SK-N-SH treated with all-trans-retinoic acid at 6 μM for 48 hours (cell line): ENCODE data around the gene PBX3.

ENCODE experiments used
- ATAC-seq: fragments of 200-7000 bp; cut with Tn5 transposase; 3 replicates; pipeline ENCODE4 v1.9.1; 2020; ENCODE audit warnings: mild to moderate bottlenecking, moderate library complexity
- ARNTL ChIP-seq: fragments of 450-650 bp; formaldehyde crosslinking; IDR thresholded peaks from 2 replicates; pipeline ENCODE4 v1.5.0; 2020; ENCODE audit warnings: low read depth, mild to moderate bottlenecking, moderate library complexity, borderline replicate concordance
- BACH2 ChIP-seq: fragments of 250-450 bp; sonication (Bioruptor Pico); IDR thresholded peaks from 2 replicates; pipeline ENCODE4 v1.9.0; 2021; ENCODE audit warnings: mild to moderate bottlenecking, borderline replicate concordance
- CREB5 ChIP-seq: fragments of 250-450 bp; sonication (Bioruptor Pico); IDR thresholded peaks from 2 replicates; pipeline ENCODE4 v1.5.1; 2020; ENCODE audit warnings: low read depth, mild to moderate bottlenecking, moderate library complexity
- CSDC2 ChIP-seq: fragments of 250-450 bp; sonication (Bioruptor Pico); IDR thresholded peaks from 2 replicates; pipeline ENCODE4 v1.5.0; 2020; ENCODE audit warnings: mild to moderate bottlenecking, moderate library complexity
- CSRNP3 ChIP-seq: fragments of 250-450 bp; sonication (Bioruptor Pico); IDR thresholded peaks from 2 replicates; pipeline ENCODE4 v1.5.1; 2021; ENCODE audit warnings: mild to moderate bottlenecking, moderate library complexity
- ESRRG ChIP-seq: fragments of 250-450 bp; sonication (Bioruptor Pico); IDR thresholded peaks from 2 replicates; pipeline ENCODE4 v1.6.1; 2021; ENCODE audit warnings: mild to moderate bottlenecking
- GLIS3 ChIP-seq: fragments of 250-450 bp; sonication (Bioruptor Pico); IDR thresholded peaks from 2 replicates; pipeline ENCODE4 v1.5.0; 2020; ENCODE audit warnings: mild to moderate bottlenecking, moderate library complexity
- ISL1 ChIP-seq: fragments of 250-450 bp; sonication (Bioruptor Pico); IDR thresholded peaks from 2 replicates; pipeline ENCODE4 v2.1.2; 2022; ENCODE audit warnings: mild to moderate bottlenecking, moderate library complexity
- OSR1 ChIP-seq: fragments of 250-450 bp; sonication (Bioruptor Pico); IDR thresholded peaks from 2 replicates; pipeline ENCODE4 v1.8.0; 2022; ENCODE audit warnings: moderate library complexity, mild to moderate bottlenecking, inconsistent platforms
- PATZ1 ChIP-seq: fragments of 250-450 bp; sonication (Bioruptor Pico); IDR thresholded peaks from 2 replicates; pipeline ENCODE4 v1.8.0; 2020; ENCODE audit warnings: mild to moderate bottlenecking, moderate library complexity, borderline replicate concordance
- POU6F1 ChIP-seq: fragments of 250-450 bp; sonication (Bioruptor Pico); IDR thresholded peaks from 2 replicates; pipeline ENCODE4 v1.8.0; 2021; ENCODE audit warnings: low read depth, mild to moderate bottlenecking, moderate library complexity, borderline replicate concordance
- PPARA ChIP-seq: fragments of 250-450 bp; sonication (Bioruptor Pico); IDR thresholded peaks from 2 replicates; pipeline ENCODE4 v1.5.0; 2020; ENCODE audit warnings: mild to moderate bottlenecking, borderline replicate concordance
- RARB ChIP-seq: fragments of 250-450 bp; sonication (Bioruptor Pico); IDR thresholded peaks from 2 replicates; pipeline ENCODE4 v1.8.0; 2021; ENCODE audit warnings: mild to moderate bottlenecking, moderate library complexity
- SNAI2 ChIP-seq: fragments of 250-450 bp; sonication (Bioruptor Pico); IDR thresholded peaks from 2 replicates; pipeline ENCODE4 v1.5.0; 2020; ENCODE audit warnings: mild to moderate bottlenecking, moderate library complexity
- TCF4 ChIP-seq: fragments of 250-450 bp; sonication (Bioruptor Pico); IDR thresholded peaks from 2 replicates; pipeline ENCODE4 v1.8.0; 2021; ENCODE audit warnings: mild to moderate bottlenecking, moderate library complexity, borderline replicate concordance
- TOX ChIP-seq: fragments of 250-450 bp; sonication (Bioruptor Pico); IDR thresholded peaks from 2 replicates; pipeline ENCODE4 v1.8.0; 2021; ENCODE audit warnings: mild to moderate bottlenecking, moderate library complexity, borderline replicate concordance
- TSHZ2 ChIP-seq: fragments of 250-450 bp; sonication (Bioruptor Pico); IDR thresholded peaks from 2 replicates; pipeline ENCODE4 v1.5.0; 2020; ENCODE audit warnings: mild to moderate bottlenecking, moderate library complexity
- ZC3H10 ChIP-seq: fragments of 250-450 bp; sonication (Bioruptor Pico); IDR thresholded peaks from 2 replicates; pipeline ENCODE4 v1.5.1; 2021; ENCODE audit warnings: mild to moderate bottlenecking, moderate library complexity
- ZFP3 ChIP-seq: fragments of 250-450 bp; sonication (Bioruptor Pico); IDR thresholded peaks from 2 replicates; pipeline ENCODE4 v1.5.0; 2020; ENCODE audit warnings: mild to moderate bottlenecking, moderate library complexity
- ZFP30 ChIP-seq: fragments of 450-650 bp; formaldehyde crosslinking; IDR thresholded peaks from 2 replicates; pipeline ENCODE4 v1.5.0; 2022; ENCODE audit warnings: mild to moderate bottlenecking, moderate library complexity
- ZNF70 ChIP-seq: fragments of 450-650 bp; formaldehyde crosslinking; IDR thresholded peaks from 2 replicates; pipeline ENCODE4 v1.5.0; 2020; ENCODE audit warnings: mild to moderate bottlenecking, moderate library complexity
- ZNF8 ChIP-seq: fragments of 450-650 bp; formaldehyde crosslinking; IDR thresholded peaks from 2 replicates; pipeline ENCODE4 v1.5.0; 2020; ENCODE audit warnings: mild to moderate bottlenecking, moderate library complexity

PBX3 gene

GRCh38 chr9:125759764-125760129, 12.6 kb downstream of the PBX3 start:
- TF ChIP-seq BACH2 (CRISPR knock-in tag) (no peak), PATZ1 (CRISPR knock-in tag) (no peak), ZFP30 (CRISPR knock-in tag) (no peak), TOX (CRISPR knock-in tag) (no peak), CREB5 (CRISPR knock-in tag) (no peak), SNAI2 (no peak), ZFP3 (CRISPR knock-in tag) (no peak), ZC3H10 (CRISPR knock-in tag) (no peak), ZNF70 (CRISPR knock-in tag) (no peak), RARB (CRISPR knock-in tag) (no peak), ZNF8 (CRISPR knock-in tag) (no peak), PPARA (CRISPR knock-in tag) (no peak)
- peak; percentile 44 for ATAC-seq

GRCh38 chr9:125760537-125760936, 13.4 kb downstream of the PBX3 start:
- TF ChIP-seq ZC3H10 (CRISPR knock-in tag): no peak
- TF ChIP-seq ISL1 (CRISPR knock-in tag): no peak
- TF ChIP-seq CSDC2: no peak
- TF ChIP-seq TCF4: no peak
- TF ChIP-seq POU6F1 (CRISPR knock-in tag): no peak
- no peak for TF ChIP-seq CSRNP3 (CRISPR knock-in tag)
- no peak for TF ChIP-seq ZFP30 (CRISPR knock-in tag)
- TF ChIP-seq CREB5 (CRISPR knock-in tag): no peak
- no peak for TF ChIP-seq ZNF70 (CRISPR knock-in tag)
- no peak for TF ChIP-seq PATZ1 (CRISPR knock-in tag)
- TF ChIP-seq ESRRG (CRISPR knock-in tag): no peak
- no peak for TF ChIP-seq OSR1
- no peak for TF ChIP-seq SNAI2
- no peak for TF ChIP-seq GLIS3 (CRISPR knock-in tag)
- TF ChIP-seq TSHZ2 (CRISPR knock-in tag): no peak
- no peak for TF ChIP-seq ARNTL (CRISPR knock-in tag)
- ATAC-seq: no peak
